GM12891 (cell line): ENCODE results near the gene RYR2.

ENCODE experiments used
- DNase-seq: peaks from one replicate; pipeline ENCODE4 v3.0.0; 2011; ENCODE audit warnings: low spot score; ENCODE audit not compliant: insufficient read length
- FAIRE-seq: peaks from 2 replicates; lab custom pipeline; 2011; peaks lifted over from hg19 to GRCh38; lab: Jason Lieb, UNC
- PAX5 ChIP-seq: IDR thresholded peaks from 2 replicates; pipeline ENCODE4 v1.6.1; 2011; ENCODE audit warnings: low read length, moderate library complexity, mild to moderate bottlenecking; ENCODE audit not compliant: insufficient read depth, severe bottlenecking
- POLR2A ChIP-seq: IDR thresholded peaks from 2 replicates; pipeline ENCODE4 v1.6.1; 2011; ENCODE audit warnings: low read depth, low read length, control low read depth
- POLR2AphosphoS5 ChIP-seq: IDR thresholded peaks from 2 replicates; pipeline ENCODE4 v1.6.1; 2011; ENCODE audit warnings: low read depth, low read length, control low read depth
- POU2F2 ChIP-seq: IDR thresholded peaks from 2 replicates; pipeline ENCODE4 v1.6.1; 2011; ENCODE audit warnings: low read depth, mild to moderate bottlenecking, control low read depth, low read length, moderate library complexity
- SPI1 ChIP-seq: IDR thresholded peaks from 2 replicates; pipeline ENCODE4 v1.6.1; 2011; ENCODE audit warnings: low read depth, low read length, control low read depth
- TAF1 ChIP-seq: IDR thresholded peaks from 2 replicates; pipeline ENCODE4 v1.6.1; 2011; ENCODE audit warnings: low read depth, low read length, control low read depth

The RYR2 gene

GRCh38 chr1:237671262-237671661 is 629.3 kb downstream of the RYR2 start:
- TF ChIP-seq SPI1, result no peak
- no peak for TF ChIP-seq POLR2A
- no peak for TF ChIP-seq TAF1
- no peak for TF ChIP-seq POLR2AphosphoS5
- no peak for TF ChIP-seq PAX5
- TF ChIP-seq POU2F2, result no peak
- no peak for FAIRE-seq
- no peak for DNase-seq

- DNase-seq, result no peak
- TF ChIP-seq POLR2A, result no peak
- FAIRE-seq, result no peak
These were observed 630.0 kb downstream of the RYR2 start for GRCh38 chr1:237671935-237672334.

- TF ChIP-seq POLR2A (no peak), POLR2AphosphoS5 (no peak), POU2F2 (no peak)
- DNase-seq, result no peak
- no peak for FAIRE-seq
These were observed 630.8 kb downstream of the RYR2 start for GRCh38 chr1:237672748-237673147.

- TF ChIP-seq PAX5 (no peak), POLR2AphosphoS5 (no peak), SPI1 (no peak), POLR2A (no peak), POU2F2 (no peak), TAF1 (no peak)
- FAIRE-seq, result no peak
These were observed 631.6 kb downstream of the RYR2 start for GRCh38 chr1:237673631-237674030.

GRCh38 chr1:237677979-237678378 is 636.0 kb downstream of the RYR2 start:
- DNase-seq (no peak), FAIRE-seq (no peak)

More at GRCh38 chr1:237673631-237674030, 631.6 kb downstream of the RYR2 start:
- no peak for DNase-seq

GRCh38 chr1:237679687-237680086 is 637.7 kb downstream of the RYR2 start:
- TF ChIP-seq TAF1 (no peak), SPI1 (no peak), POU2F2 (no peak), PAX5 (no peak)
- FAIRE-seq, result no peak

More at GRCh38 chr1:237677979-237678378, 636.0 kb downstream of the RYR2 start:
- TF ChIP-seq SPI1 (no peak), POU2F2 (no peak), TAF1 (no peak), POLR2AphosphoS5 (no peak), POLR2A (no peak), PAX5 (no peak)

GRCh38 chr1:237681210-237681609 is 639.2 kb downstream of the RYR2 start:
- no peak for DNase-seq
- no peak for TF ChIP-seq POU2F2
- TF ChIP-seq POLR2A, result no peak
- no peak for TF ChIP-seq TAF1
- TF ChIP-seq SPI1, result no peak
- no peak for TF ChIP-seq POLR2AphosphoS5
- TF ChIP-seq PAX5, result no peak
- FAIRE-seq, result no peak

More at GRCh38 chr1:237679687-237680086, 637.7 kb downstream of the RYR2 start:
- DNase-seq, result no peak

GRCh38 chr1:237684236-237684635 is 642.3 kb downstream of the RYR2 start:
- DNase-seq (no peak), FAIRE-seq (no peak)
- TF ChIP-seq POLR2A (no peak), TAF1 (no peak), POLR2AphosphoS5 (no peak), SPI1 (no peak), POU2F2 (no peak), PAX5 (no peak)

GRCh38 chr1:237685551-237685950 is 643.6 kb downstream of the RYR2 start:
- DNase-seq (no peak), FAIRE-seq (no peak)
- no peak for TF ChIP-seq POLR2AphosphoS5
- TF ChIP-seq TAF1, result no peak
- TF ChIP-seq SPI1, result no peak
- TF ChIP-seq POLR2A, result no peak
- no peak for TF ChIP-seq PAX5
- TF ChIP-seq POU2F2, result no peak

GRCh38 chr1:237687804-237688203 is 645.8 kb downstream of the RYR2 start:
- FAIRE-seq, result no peak
- DNase-seq, result no peak
- TF ChIP-seq SPI1 (no peak), POU2F2 (no peak), PAX5 (no peak), POLR2AphosphoS5 (no peak), POLR2A (no peak), TAF1 (no peak)

- TF ChIP-seq POLR2AphosphoS5, result no peak
- no peak for TF ChIP-seq TAF1
- no peak for TF ChIP-seq PAX5
- TF ChIP-seq POU2F2, result no peak
- TF ChIP-seq POLR2A, result no peak
- no peak for TF ChIP-seq SPI1
- DNase-seq (no peak), FAIRE-seq (no peak)
These were observed 648.7 kb downstream of the RYR2 start for GRCh38 chr1:237690656-237691055.
